Measurements from ENCODE around the gene P2RX2. TPM values are rescaled to one million over a fixed set of nuclear protein-coding genes. Genes with fewer than 3 reads are reported as not detected.

The P2RX2 gene
- total and polyA plus RNA-seq, 2 experiments from 2014 or later, result 1.1 to 1.7 TPM

GRCh38 chr12:132588821-132589669, 29.5 kb upstream of the P2RX2 start:
- H4K20me1 ChIP-seq (replicated peaks; ENCODE audit: insufficient read depth), result peaks cover 5% of the 10 kb centered on the region; the same call in 1 of the 2 replicates
- no peak for ATAC-seq
- no peak overlapping the region for H3K4me2 ChIP-seq
- H3K36me3 ChIP-seq (ENCODE audit: insufficient read depth), result no peaks in the 10 kb centered on the region
- H3K4me1 Mint-ChIP-seq, result peaks cover under 1% of the 10 kb centered on the region; the same call in 1 of the 3 replicates
- H3K9me3 Mint-ChIP-seq, result peaks cover 6% of the 10 kb centered on the region
- no peak overlapping the region for H2AFZ ChIP-seq
- DNase-seq (ENCODE audit: low spot score), result no peak
- TF ChIP-seq EZH2phosphoT487 (IDR thresholded peaks at IDR 0.05; ENCODE audit: unreplicated experiment), result no peak
- no peak for TF ChIP-seq ETS1 (IDR thresholded peaks at IDR 0.05)
- TF ChIP-seq JUNB (IDR thresholded peaks at IDR 0.05; ENCODE audit: unreplicated experiment), result no peak
- no peak for TF ChIP-seq STAT1 (IDR thresholded peaks at IDR 0.05; ENCODE audit: unreplicated experiment)
- no peak for TF ChIP-seq EZH2 (IDR thresholded peaks at IDR 0.05; ENCODE audit: low read depth, unreplicated experiment)
- no peak for TF ChIP-seq POLR2AphosphoS5 (IDR thresholded peaks at IDR 0.05; ENCODE audit: low read depth)
- TF ChIP-seq ZNF114 (CRISPR knock-in tag; IDR thresholded peaks at IDR 0.05), result no peak
- TF ChIP-seq REST (IDR thresholded peaks at IDR 0.05; ENCODE audit: unreplicated experiment), result no peak
- no peak for TF ChIP-seq ZNF462 (CRISPR knock-in tag; IDR thresholded peaks at IDR 0.05)
- TF ChIP-seq ZNF331 (CRISPR knock-in tag; IDR thresholded peaks at IDR 0.05; ENCODE audit: low read depth), result no peak
- no peak for TF ChIP-seq CREB1 (CRISPR knock-in tag; IDR thresholded peaks at IDR 0.05; ENCODE audit: low read depth)
- TF ChIP-seq NANOG (IDR thresholded peaks at IDR 0.05; ENCODE audit: borderline replicate concordance), result no peak
- no peak for TF ChIP-seq CTCF (conservative IDR thresholded peaks at IDR 0.05; ENCODE audit: low read depth in 2 of 2)
- peaks cover 85% of the 10 kb centered on the region for H3K27me3 Mint-ChIP-seq (ENCODE audit: insufficient read depth, low read depth, poor library complexity)
- H3K27ac ChIP-seq (ENCODE audit: low read depth), result no peak overlapping the region
- H3K27me3 ChIP-seq (ENCODE audit: insufficient read depth), result peaks cover 90% of the 10 kb centered on the region
- H3F3A ChIP-seq (replicated peaks; ENCODE audit: low read depth), result no peaks in the 10 kb centered on the region
- H3K4me1 ChIP-seq (ENCODE audit: insufficient read depth), result peaks cover 4% of the 10 kb centered on the region
- no peaks in the 10 kb centered on the region for H3K79me2 ChIP-seq (replicated peaks; ENCODE audit: insufficient read depth)
- no peaks in the 10 kb centered on the region for H3K9me2 ChIP-seq (ENCODE audit: insufficient read depth)
- no peak overlapping the region for H3K27ac Mint-ChIP-seq
- no peak overlapping the region for H3K4me3 Mint-ChIP-seq
- no peak overlapping the region for H3K4me3 ChIP-seq
- H3K36me3 Mint-ChIP-seq (ENCODE audit: low read depth), result no peaks in the 10 kb centered on the region; the same call in 2 of the 3 replicates
